ENCODE measurements around the gene SHROOM4. TPM values are rescaled to one million over a fixed set of nuclear protein-coding genes. Genes with fewer than 3 reads are reported as not detected.

Gene SHROOM4
- 3.0 TPM for polyA plus RNA-seq (2012; ENCODE audit: insufficient read length, low read depth)

- TF ChIP-seq SIN3A (IDR thresholded peaks at IDR 0.05; ENCODE audit: borderline replicate concordance, insufficient read depth, low read length) (peak; percentile 29; the same call in 1 of the 2 replicates), FOXP2 (optimal IDR thresholded peaks at IDR 0.05; ENCODE audit: borderline replicate concordance, extremely low read depth, extremely low read length, insufficient read depth) (no peak)
Measured at GRCh38 chrX:50813843-50814661, at the start of gene SHROOM4. Gene SHROOM4, minus strand, starts transcription at chrX:50814194. Its CDS starts 176 bp downstream, at chrX:50814018.

DNA sequence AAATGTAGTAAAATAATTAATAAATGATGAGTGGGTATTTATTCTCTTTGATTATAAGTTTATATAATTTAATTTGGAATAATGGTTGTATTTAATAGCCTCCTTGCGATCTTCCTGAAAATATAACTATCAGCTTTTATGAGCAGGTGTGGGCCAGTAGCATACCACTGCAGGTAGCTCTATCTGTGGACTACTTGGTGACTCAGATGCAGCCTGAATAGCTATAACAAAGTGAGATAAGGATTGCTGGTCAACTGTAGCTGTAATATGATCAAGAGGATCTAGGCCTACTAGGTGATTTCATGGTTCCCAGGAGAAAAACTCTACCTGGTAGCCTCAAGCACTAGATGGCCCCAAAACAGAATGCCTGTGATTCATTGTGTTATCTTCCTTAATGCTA lies 49.5 kb upstream of the SHROOM4 start:
- no peak for TF ChIP-seq REST (IDR thresholded peaks at IDR 0.05; ENCODE audit: insufficient read depth in 1 of 2, low read depth in 2 of 2, low read length in 2 of 2)
- TF ChIP-seq SIN3A (IDR thresholded peaks at IDR 0.05; ENCODE audit: borderline replicate concordance, insufficient read depth, low read length): no peak
- no peak for TF ChIP-seq FOXP2 (optimal IDR thresholded peaks at IDR 0.05; ENCODE audit: borderline replicate concordance, extremely low read depth, extremely low read length, insufficient read depth)
- no peak for TF ChIP-seq TAF1 (IDR thresholded peaks at IDR 0.05; ENCODE audit: borderline replicate concordance, insufficient read depth, low read length)
- TF ChIP-seq POLR2AphosphoS5 (IDR thresholded peaks at IDR 0.05; ENCODE audit: low read depth, low read length): no peak

DNA sequence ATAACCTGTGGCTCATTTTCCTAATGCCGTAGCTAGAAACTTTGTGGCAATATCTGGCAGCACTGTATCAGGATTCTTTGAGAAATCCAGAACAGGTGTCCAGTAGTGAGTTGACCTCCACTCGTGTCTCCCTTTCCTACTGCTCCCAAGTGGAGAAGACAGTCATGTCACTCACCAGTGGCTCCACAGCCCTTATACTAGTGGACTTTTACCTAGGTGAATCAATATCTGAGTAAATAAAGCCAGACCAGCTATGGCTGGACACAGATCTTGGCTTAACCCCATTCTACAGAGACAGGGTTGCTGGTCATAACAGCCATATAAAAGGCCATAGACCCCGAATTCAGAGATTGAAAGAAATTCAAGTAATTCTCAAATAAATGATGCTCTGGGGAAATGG lies 46.5 kb upstream of the SHROOM4 start:
- TF ChIP-seq SIN3A (IDR thresholded peaks at IDR 0.05; ENCODE audit: borderline replicate concordance, insufficient read depth, low read length) (no peak), REST (IDR thresholded peaks at IDR 0.05; ENCODE audit: insufficient read depth in 1 of 2, low read depth in 2 of 2, low read length in 2 of 2) (no peak), FOXP2 (optimal IDR thresholded peaks at IDR 0.05; ENCODE audit: borderline replicate concordance, extremely low read depth, extremely low read length, insufficient read depth) (no peak), POLR2AphosphoS5 (IDR thresholded peaks at IDR 0.05; ENCODE audit: low read depth, low read length) (no peak), TAF1 (IDR thresholded peaks at IDR 0.05; ENCODE audit: borderline replicate concordance, insufficient read depth, low read length) (no peak)

GRCh38 chrX:50858548-50858947 lies 44.6 kb upstream of the SHROOM4 start:
- no peak for TF ChIP-seq POLR2AphosphoS5 (IDR thresholded peaks at IDR 0.05; ENCODE audit: low read depth, low read length)
- TF ChIP-seq FOXP2 (optimal IDR thresholded peaks at IDR 0.05; ENCODE audit: borderline replicate concordance, extremely low read depth, extremely low read length, insufficient read depth): no peak
- TF ChIP-seq SIN3A (IDR thresholded peaks at IDR 0.05; ENCODE audit: borderline replicate concordance, insufficient read depth, low read length): no peak
- no peak for TF ChIP-seq REST (IDR thresholded peaks at IDR 0.05; ENCODE audit: insufficient read depth in 1 of 2, low read depth in 2 of 2, low read length in 2 of 2)
- TF ChIP-seq TAF1 (IDR thresholded peaks at IDR 0.05; ENCODE audit: borderline replicate concordance, insufficient read depth, low read length): no peak

DNA sequence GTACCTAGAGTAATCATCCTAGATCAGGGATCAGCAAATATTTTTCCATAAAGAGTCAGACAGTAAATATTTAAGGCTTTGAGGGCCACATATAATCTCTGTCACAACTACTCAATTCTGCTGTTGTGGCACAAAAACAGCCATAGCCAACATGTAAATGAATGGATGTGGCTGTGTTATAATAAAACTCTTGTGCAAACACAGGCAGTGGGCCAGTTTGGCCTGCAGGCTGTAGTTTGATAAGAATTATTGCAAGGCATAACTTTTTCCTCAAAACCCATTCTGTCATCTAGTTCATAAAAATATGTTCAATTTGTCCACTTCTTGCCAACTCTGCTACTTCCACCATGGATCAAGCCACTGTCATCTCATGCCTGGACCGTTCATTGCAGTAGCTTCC lies 39.4 kb upstream of the SHROOM4 start:
- TF ChIP-seq POLR2AphosphoS5 (IDR thresholded peaks at IDR 0.05; ENCODE audit: low read depth, low read length) (no peak), FOXP2 (optimal IDR thresholded peaks at IDR 0.05; ENCODE audit: borderline replicate concordance, extremely low read depth, extremely low read length, insufficient read depth) (no peak), SIN3A (IDR thresholded peaks at IDR 0.05; ENCODE audit: borderline replicate concordance, insufficient read depth, low read length) (no peak)

DNA sequence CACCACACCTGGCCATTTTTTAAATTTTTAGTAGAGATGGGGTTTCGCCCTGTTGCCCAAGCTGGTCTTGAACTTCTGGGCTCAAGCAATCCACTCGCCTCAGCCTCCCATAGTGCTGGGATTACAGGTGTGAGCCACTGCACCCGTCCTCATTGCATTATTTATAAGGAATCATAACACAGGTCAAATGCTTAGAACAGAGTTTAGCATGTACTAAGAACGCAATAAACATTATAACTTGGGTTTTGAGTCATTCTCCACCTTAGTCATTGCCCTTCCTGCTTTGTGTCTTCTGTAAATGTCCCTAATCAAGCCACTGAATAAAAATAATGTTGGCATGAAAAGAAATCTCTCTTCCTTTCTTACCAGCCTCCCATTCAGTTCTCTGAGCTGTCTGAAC lies 38.5 kb upstream of the SHROOM4 start:
- TF ChIP-seq REST (IDR thresholded peaks at IDR 0.05; ENCODE audit: insufficient read depth in 1 of 2, low read depth in 2 of 2, low read length in 2 of 2): no peak
- TF ChIP-seq TAF1 (IDR thresholded peaks at IDR 0.05; ENCODE audit: borderline replicate concordance, insufficient read depth, low read length): no peak
- TF ChIP-seq FOXP2 (optimal IDR thresholded peaks at IDR 0.05; ENCODE audit: borderline replicate concordance, extremely low read depth, extremely low read length, insufficient read depth): no peak
- no peak for TF ChIP-seq SIN3A (IDR thresholded peaks at IDR 0.05; ENCODE audit: borderline replicate concordance, insufficient read depth, low read length)
- TF ChIP-seq POLR2AphosphoS5 (IDR thresholded peaks at IDR 0.05; ENCODE audit: low read depth, low read length): no peak
